Type B pancreatic cell (in vitro differentiated cells): ENCODE results near the gene TBCE. TPM values are rescaled to one million over a fixed set of nuclear protein-coding genes. Genes with fewer than 3 reads are reported as not detected.

Source experiments
- DNase-seq: peaks from one replicate; pipeline ENCODE4 v3.0.0; 2021; ENCODE audit warnings: mixed read lengths; ENCODE audit not compliant: unreplicated experiment; ENCODE audit errors: extremely low spot score
- H3K27ac Mint-ChIP-seq: 2 replicates; pipeline ENCODE4 v1.8.0; 2021; ENCODE audit warnings: mild to moderate bottlenecking, mixed read lengths
- H3K27me3 Mint-ChIP-seq: 2 replicates; pipeline ENCODE4 v1.8.0; 2021; ENCODE audit warnings: mixed read lengths
- H3K36me3 Mint-ChIP-seq: 2 replicates; pipeline ENCODE4 v1.8.0; 2021; ENCODE audit warnings: mixed read lengths
- H3K4me1 Mint-ChIP-seq: one replicate; pipeline ENCODE4 v1.8.0; 2021; ENCODE audit warnings: mixed read lengths; ENCODE audit not compliant: unreplicated experiment
- H3K4me3 Mint-ChIP-seq: 2 replicates; pipeline ENCODE4 v1.8.0; 2021; ENCODE audit warnings: mild to moderate bottlenecking, mixed read lengths
- H3K9me3 Mint-ChIP-seq: 2 replicates; pipeline ENCODE4 v1.8.0; 2021; ENCODE audit warnings: mixed read lengths
- long read RNA-seq: library from polyadenylated mRNA; unstranded; transcript quantifications from one replicate; pipeline ENCODE4 v2.0.0, GENCODE V29; 2020
- total RNA-seq: library from RNA; stranded (reverse); gene quantifications from 2 replicates; pipeline ENCODE4 v1.2.1, GENCODE V29; 2021; ENCODE audit warnings: low replicate concordance
- TF ChIP-seq, protein P1 (sequence below): fragments of 200-600 bp; sonication (generic); conservative IDR thresholded peaks from 2 replicates; pipeline ENCODE4 v1.5.0; 2021; ENCODE audit warnings: antibody characterized with exemption, mild to moderate bottlenecking

The TBCE gene
- 25.2 and 30.3 TPM in 2 replicates for total RNA-seq
- long read RNA-seq, full-length matches to known transcripts, result 107 of 116 reads
- long read RNA-seq, partial matches to known transcripts, result 5 of 116 reads
- long read RNA-seq, other reads (novel, unspliced or antisense), result 4 of 116 reads

GRCh38 chr1:235367000-235367908 is at the start of gene TBCE:
TSS of gene TBCE (plus strand) at chr1:235367427. CDS start at chr1:235380050, 12,623 bp downstream.
- Mint-ChIP-seq H3K27me3 (no peaks in the 10 kb centered on the region), H3K4me3 (peak within 1 kb of the TSS; percentile 97), H3K27ac (peak within 1 kb of the TSS; percentile 96), H3K9me3 (no peaks in the 10 kb centered on the region), H3K36me3 (peaks cover 8% of the 10 kb centered on the region), H3K4me1 (peaks cover 25% of the 10 kb centered on the region)
- TF ChIP-seq, protein P1, sequence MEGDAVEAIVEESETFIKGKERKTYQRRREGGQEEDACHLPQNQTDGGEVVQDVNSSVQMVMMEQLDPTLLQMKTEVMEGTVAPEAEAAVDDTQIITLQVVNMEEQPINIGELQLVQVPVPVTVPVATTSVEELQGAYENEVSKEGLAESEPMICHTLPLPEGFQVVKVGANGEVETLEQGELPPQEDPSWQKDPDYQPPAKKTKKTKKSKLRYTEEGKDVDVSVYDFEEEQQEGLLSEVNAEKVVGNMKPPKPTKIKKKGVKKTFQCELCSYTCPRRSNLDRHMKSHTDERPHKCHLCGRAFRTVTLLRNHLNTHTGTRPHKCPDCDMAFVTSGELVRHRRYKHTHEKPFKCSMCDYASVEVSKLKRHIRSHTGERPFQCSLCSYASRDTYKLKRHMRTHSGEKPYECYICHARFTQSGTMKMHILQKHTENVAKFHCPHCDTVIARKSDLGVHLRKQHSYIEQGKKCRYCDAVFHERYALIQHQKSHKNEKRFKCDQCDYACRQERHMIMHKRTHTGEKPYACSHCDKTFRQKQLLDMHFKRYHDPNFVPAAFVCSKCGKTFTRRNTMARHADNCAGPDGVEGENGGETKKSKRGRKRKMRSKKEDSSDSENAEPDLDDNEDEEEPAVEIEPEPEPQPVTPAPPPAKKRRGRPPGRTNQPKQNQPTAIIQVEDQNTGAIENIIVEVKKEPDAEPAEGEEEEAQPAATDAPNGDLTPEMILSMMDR, result peak; percentile 33
- DNase-seq, result peak; percentile 93

DNA sequence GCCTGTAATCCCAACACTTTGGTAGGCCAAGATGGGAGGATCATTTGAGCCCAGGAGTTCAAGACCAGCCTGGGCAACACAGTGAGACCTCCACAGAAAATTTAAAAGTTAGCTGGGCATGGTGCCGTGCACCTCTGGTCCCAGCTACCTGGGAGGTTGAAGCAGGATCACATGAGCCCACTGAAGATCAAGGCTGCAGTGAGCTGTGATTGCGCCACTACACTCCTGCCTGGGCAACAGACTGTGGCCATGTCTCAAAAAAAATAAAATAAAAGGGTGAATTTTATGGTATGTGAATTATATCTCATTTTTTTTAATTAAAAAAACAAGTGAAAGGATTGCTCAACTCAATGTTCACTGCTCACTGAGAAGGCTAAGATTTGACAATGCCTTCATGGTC is 48.0 kb upstream of the TBCE start:
- TF ChIP-seq, protein P1, result no peak
- no peaks in the 10 kb centered on the region for H3K9me3 Mint-ChIP-seq
- peaks cover 28% of the 10 kb centered on the region for H3K36me3 Mint-ChIP-seq
- DNase-seq, result no peak
- H3K27me3 Mint-ChIP-seq, result no peaks in the 10 kb centered on the region
- H3K27ac Mint-ChIP-seq, result no peak overlapping the region
- peaks cover 32% of the 10 kb centered on the region for H3K4me1 Mint-ChIP-seq
- no peak overlapping the region for H3K4me3 Mint-ChIP-seq

GRCh38 chr1:235320521-235321179 is 46.6 kb upstream of the TBCE start:
- no peak overlapping the region for H3K4me3 Mint-ChIP-seq
- TF ChIP-seq, protein P1, result no peak
- DNase-seq, result no peak
- H3K27me3 Mint-ChIP-seq, result no peaks in the 10 kb centered on the region
- peak overlapping the region; percentile 6 for H3K27ac Mint-ChIP-seq
- no peaks in the 10 kb centered on the region for H3K9me3 Mint-ChIP-seq
- H3K4me1 Mint-ChIP-seq, result peaks cover 27% of the 10 kb centered on the region
- peaks cover 28% of the 10 kb centered on the region for H3K36me3 Mint-ChIP-seq

DNA sequence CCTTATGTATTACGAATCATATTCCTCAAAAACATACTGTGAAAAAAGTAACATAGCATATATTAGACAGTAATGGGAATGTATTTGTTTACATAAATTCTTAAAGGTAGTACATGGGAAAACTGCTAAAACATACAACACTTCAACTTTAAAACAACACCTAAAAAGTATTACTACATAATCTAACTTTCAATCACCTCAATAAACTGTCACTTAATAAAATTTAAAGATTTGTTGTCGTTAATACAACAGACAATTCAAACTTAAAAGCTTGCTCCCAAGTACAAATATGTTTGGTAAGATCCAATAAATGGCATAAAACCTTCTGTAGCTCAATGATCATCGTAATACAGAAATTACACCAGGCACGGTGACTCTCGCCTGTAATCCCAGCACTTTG is 42.9 kb upstream of the TBCE start:
- H3K36me3 Mint-ChIP-seq, result peaks cover 20% of the 10 kb centered on the region
- H3K4me3 Mint-ChIP-seq, result peak overlapping the region; percentile 71
- DNase-seq, result no peak
- peak overlapping the region; percentile 44 for H3K27ac Mint-ChIP-seq
- no peaks in the 10 kb centered on the region for H3K9me3 Mint-ChIP-seq
- TF ChIP-seq, protein P1, result no peak
- H3K27me3 Mint-ChIP-seq, result no peaks in the 10 kb centered on the region
- peaks cover 25% of the 10 kb centered on the region for H3K4me1 Mint-ChIP-seq

- Mint-ChIP-seq H3K4me1 (peaks cover 25% of the 10 kb centered on the region), H3K9me3 (no peaks in the 10 kb centered on the region), H3K27me3 (no peaks in the 10 kb centered on the region), H3K4me3 (peak overlapping the region; percentile 96), H3K27ac (no peak overlapping the region), H3K36me3 (peaks cover 20% of the 10 kb centered on the region)
- TF ChIP-seq, protein P1, result no peak
- no peak for DNase-seq
These were observed 42.1 kb upstream of the TBCE start for GRCh38 chr1:235325139-235325538.
